ENCODE results near the gene ZNF648.
"Not testable (repeated sequence)": the region's sequence is repeated elsewhere in the genome, so short reads cannot be mapped to it uniquely, and the experiment has no call there.

Gene ZNF648

GRCh38 chr1:182061594-182061993, at the start of gene ZNF648:
Gene ZNF648 (minus strand): TSS chr1:182061712. CDS start chr1:182058010, 3,702 bp downstream.
- no peak for DNase-seq

- no peak for DNase-seq
Observed at GRCh38 chr1:182110635-182111034, 49.1 kb upstream of the ZNF648 start.

GRCh38 chr1:182109771-182110170, 48.3 kb upstream of the ZNF648 start:
- DNase-seq: no peak

GRCh38 chr1:182107209-182107608, 45.7 kb upstream of the ZNF648 start:
- DNase-seq: no peak

- no peak for DNase-seq
Observed at GRCh38 chr1:182102043-182102416, 40.5 kb upstream of the ZNF648 start.

- no peak for DNase-seq
Observed at GRCh38 chr1:182101415-182102042, 40.0 kb upstream of the ZNF648 start.

GRCh38 chr1:182098301-182098700, 36.8 kb upstream of the ZNF648 start:
- no peak for DNase-seq

GRCh38 chr1:182095946-182096345, 34.4 kb upstream of the ZNF648 start:
- DNase-seq: no peak

- not testable (repeated sequence) for DNase-seq
Observed at GRCh38 chr1:182094514-182095005, 33.0 kb upstream of the ZNF648 start.

- no peak for DNase-seq
Observed at GRCh38 chr1:182093781-182094180, 32.3 kb upstream of the ZNF648 start.

GRCh38 chr1:182092336-182092735, 30.8 kb upstream of the ZNF648 start:
- no peak for DNase-seq

GRCh38 chr1:182091083-182091482, 29.6 kb upstream of the ZNF648 start:
- DNase-seq: no peak

- DNase-seq: peak; percentile 11
Observed at GRCh38 chr1:182087719-182088350, 26.3 kb upstream of the ZNF648 start.

- DNase-seq: no peak
Observed at GRCh38 chr1:182087304-182087703, 25.8 kb upstream of the ZNF648 start.

- DNase-seq: no peak
Observed at GRCh38 chr1:182086620-182087019, 25.1 kb upstream of the ZNF648 start.

- DNase-seq: no peak
Observed at GRCh38 chr1:182086136-182086535, 24.6 kb upstream of the ZNF648 start.

GRCh38 chr1:182085726-182086125, 24.2 kb upstream of the ZNF648 start:
- no peak for DNase-seq

GRCh38 chr1:182084487-182085316, 23.2 kb upstream of the ZNF648 start:
- DNase-seq: peak; percentile 69

- DNase-seq: no peak
Observed at GRCh38 chr1:182083851-182084486, 22.5 kb upstream of the ZNF648 start.

- DNase-seq: no peak
Observed at GRCh38 chr1:182080955-182081582, 19.6 kb upstream of the ZNF648 start.

- no peak for DNase-seq
Observed at GRCh38 chr1:182080040-182080439, 18.5 kb upstream of the ZNF648 start.

- no peak for DNase-seq
Observed at GRCh38 chr1:182071924-182072323, 10.4 kb upstream of the ZNF648 start.

GRCh38 chr1:182069028-182069466, 7.5 kb upstream of the ZNF648 start:
- no peak for DNase-seq

All from CD4-positive, alpha-beta T cell treated with Interferon gamma for 1 hour (primary cell).